Left lung (tissue), 10 donors: ENCODE results near the gene ADGRL2. TPM values are rescaled to one million over a fixed set of nuclear protein-coding genes. Genes with fewer than 3 reads are reported as not detected.

Experiments used
- ATAC-seq: fragments of 200-7000 bp; cut with Tn5 transposase; one replicate; pipeline ENCODE4 v1.9.1; 2020; ENCODE audit warnings: moderate library complexity
- DNase-seq, 4 donors: peaks; one replicate each; pipeline ENCODE4 v3.0.0-alpha.2; 2013 to 2020
- H3K27ac ChIP-seq, 2 donors: fragments of 200-600 bp; sonication (generic) in 1 of 2; one replicate each; pipeline versions ENCODE4 v1.5.0 to v1.8.0; 2020 to 2021
- H3K27me3 ChIP-seq, 2 donors: fragments of 200-600 bp; sonication (generic) in 1 of 2; one replicate each; pipeline versions ENCODE4 v1.5.0 to v1.8.0; 2020 to 2021
- H3K36me3 ChIP-seq, 2 donors: fragments of 200-600 bp; sonication (generic) in 1 of 2; one replicate each; pipeline versions ENCODE4 v1.5.0 to v1.8.0; 2020 to 2021
- H3K4me1 ChIP-seq, 2 donors: fragments of 200-600 bp; one replicate each; pipeline ENCODE4 v1.8.0; 2021
- H3K4me3 ChIP-seq, 2 donors: fragments of 200-600 bp; sonication (generic) in 1 of 2; one replicate each; pipeline versions ENCODE4 v1.5.0 to v1.8.0; 2020 to 2021; ENCODE audit warnings: mild to moderate bottlenecking in 1 of 2
- H3K9me3 ChIP-seq, 2 donors: fragments of 200-600 bp; sonication (generic) in 1 of 2; one replicate each; pipeline versions ENCODE4 v1.5.0 to v1.8.0; 2020 to 2021
- intact Hi-C, 2 donors: fragments of 100-400 bp; cut with DNase I; formaldehyde crosslinking; loops; one replicate each; pipeline versions ENCODE4 v1.11.2 to v1.14.2; 2022
- polyA plus RNA-seq, 6 donors: library from polyadenylated mRNA; unstranded; fragments of 120-200 nt; gene quantifications; one replicate each; pipeline ENCODE4 v1.2.1, GENCODE V29; 2013; ENCODE audit not compliant: insufficient read length in 6 of 6
- total RNA-seq, 2 donors: library from RNA; stranded (reverse); fragmentation: NEBNext Ultra II Directional; extraction: Animal tissue kit (Norgen Biotek cat#: 25700); gene quantifications; one replicate each; pipeline ENCODE4 v1.2.1, GENCODE V29; 2021
- TF ChIP-seq, protein P1 (sequence below), 2 donors: fragments of 200-600 bp; sonication (generic) in 1 of 2; IDR thresholded peaks; one replicate each; pipeline versions ENCODE4 v1.5.0 to v1.8.0; 2021; ENCODE audit warnings: antibody characterized with exemption in 2 of 2
- donor health status: DM: no; HTN: yes; CAD: no.
- donor health status: DM: no; HTN: no; CAD: no.

The ADGRL2 gene
- total and polyA plus RNA-seq, 8 donors: 78.8 to 295 (median 250) TPM

DNA sequence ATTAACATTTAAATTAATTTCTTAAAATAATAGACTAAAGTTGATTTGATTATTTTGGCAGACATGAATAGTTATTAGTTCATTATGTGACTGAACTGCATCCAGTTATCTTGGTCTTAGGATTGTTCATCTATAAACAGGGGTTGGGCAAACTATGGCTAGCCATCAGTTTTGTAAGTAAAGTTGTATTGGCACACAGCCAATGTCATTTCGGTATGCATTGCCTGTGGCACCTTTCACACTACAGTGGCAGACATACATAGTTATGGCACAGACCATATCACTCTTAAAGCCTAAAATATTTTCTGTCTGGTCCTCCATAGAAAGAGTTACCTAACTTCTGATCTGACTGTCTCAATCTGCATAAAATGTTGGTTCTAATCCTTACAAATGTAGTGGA, 27.2 kb downstream of the ADGRL2 start:
- ATAC-seq (no peak), DNase-seq (no peak)
- intact Hi-C loops: no loop called here
- Histone ChIP-seq H3K4me1 (no peaks in the 10 kb centered on the region), H3K4me3 (no peak overlapping the region), H3K27ac (no peak overlapping the region), H3K27me3 (no peaks in the 10 kb centered on the region), H3K36me3 (no peaks in the 10 kb centered on the region), H3K9me3 (no peaks in the 10 kb centered on the region)
- TF ChIP-seq, protein P1, sequence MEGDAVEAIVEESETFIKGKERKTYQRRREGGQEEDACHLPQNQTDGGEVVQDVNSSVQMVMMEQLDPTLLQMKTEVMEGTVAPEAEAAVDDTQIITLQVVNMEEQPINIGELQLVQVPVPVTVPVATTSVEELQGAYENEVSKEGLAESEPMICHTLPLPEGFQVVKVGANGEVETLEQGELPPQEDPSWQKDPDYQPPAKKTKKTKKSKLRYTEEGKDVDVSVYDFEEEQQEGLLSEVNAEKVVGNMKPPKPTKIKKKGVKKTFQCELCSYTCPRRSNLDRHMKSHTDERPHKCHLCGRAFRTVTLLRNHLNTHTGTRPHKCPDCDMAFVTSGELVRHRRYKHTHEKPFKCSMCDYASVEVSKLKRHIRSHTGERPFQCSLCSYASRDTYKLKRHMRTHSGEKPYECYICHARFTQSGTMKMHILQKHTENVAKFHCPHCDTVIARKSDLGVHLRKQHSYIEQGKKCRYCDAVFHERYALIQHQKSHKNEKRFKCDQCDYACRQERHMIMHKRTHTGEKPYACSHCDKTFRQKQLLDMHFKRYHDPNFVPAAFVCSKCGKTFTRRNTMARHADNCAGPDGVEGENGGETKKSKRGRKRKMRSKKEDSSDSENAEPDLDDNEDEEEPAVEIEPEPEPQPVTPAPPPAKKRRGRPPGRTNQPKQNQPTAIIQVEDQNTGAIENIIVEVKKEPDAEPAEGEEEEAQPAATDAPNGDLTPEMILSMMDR (IDR thresholded peaks at IDR 0.05): no peak

DNA sequence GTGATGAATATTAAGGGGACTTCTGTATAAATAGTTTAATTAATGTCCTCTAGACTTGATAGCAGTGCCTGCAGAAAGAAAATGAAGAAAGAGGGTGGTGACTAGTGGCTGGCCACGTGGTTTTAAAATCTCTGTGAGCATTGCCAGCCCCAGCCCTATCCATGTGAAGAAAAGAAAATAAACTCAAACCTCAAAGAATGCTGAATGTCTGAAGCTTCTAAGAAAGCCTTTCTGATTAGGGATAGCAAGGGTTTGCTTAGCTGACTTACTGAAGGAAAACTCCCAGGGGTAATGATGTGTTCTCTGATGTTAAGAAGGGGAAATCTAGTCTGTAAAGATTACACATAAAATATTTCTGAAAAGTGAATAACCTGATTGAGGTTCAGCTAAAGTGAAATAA, 31.8 kb downstream of the ADGRL2 start:
- Histone ChIP-seq H3K4me3 (no peak overlapping the region), H3K27me3 (no peaks in the 10 kb centered on the region), H3K36me3 (no peaks in the 10 kb centered on the region), H3K4me1 (peaks cover 5 to 16% of the 10 kb centered on the region in 2 donors), H3K27ac (no peak overlapping the region), H3K9me3 (no peaks in the 10 kb centered on the region)
- intact Hi-C loops: no loop called here
- ATAC-seq: peak; percentile 29
- TF ChIP-seq, protein P1 (IDR thresholded peaks at IDR 0.05): no peak
- DNase-seq: no peak

- Histone ChIP-seq H3K27me3 (no peaks in the 10 kb centered on the region), H3K9me3 (no peaks in the 10 kb centered on the region), H3K36me3 (no peaks in the 10 kb centered on the region), H3K27ac (no peak overlapping the region), H3K4me3 (no peak overlapping the region), H3K4me1 (peaks cover 5 to 16% of the 10 kb centered on the region in 2 donors)
- no peak for DNase-seq
- intact Hi-C loops: no loop called here
- TF ChIP-seq, protein P1 (IDR thresholded peaks at IDR 0.05): no peak
- no peak for ATAC-seq
Measured at GRCh38 chr1:81833722-81834121, 33.0 kb downstream of the ADGRL2 start.

GRCh38 chr1:81834268-81834667, 33.5 kb downstream of the ADGRL2 start:
- no peaks in the 10 kb centered on the region for H3K9me3 ChIP-seq
- H3K36me3 ChIP-seq: no peaks in the 10 kb centered on the region
- no peaks in the 10 kb centered on the region for H3K27me3 ChIP-seq
- DNase-seq (no peak), ATAC-seq (no peak)
- no peak overlapping the region for H3K4me3 ChIP-seq
- peaks cover 5 to 16% of the 10 kb centered on the region in 2 donors for H3K4me1 ChIP-seq
- no peak overlapping the region for H3K27ac ChIP-seq
- intact Hi-C loops: no loop called here
- TF ChIP-seq, protein P1 (IDR thresholded peaks at IDR 0.05): no peak

DNA sequence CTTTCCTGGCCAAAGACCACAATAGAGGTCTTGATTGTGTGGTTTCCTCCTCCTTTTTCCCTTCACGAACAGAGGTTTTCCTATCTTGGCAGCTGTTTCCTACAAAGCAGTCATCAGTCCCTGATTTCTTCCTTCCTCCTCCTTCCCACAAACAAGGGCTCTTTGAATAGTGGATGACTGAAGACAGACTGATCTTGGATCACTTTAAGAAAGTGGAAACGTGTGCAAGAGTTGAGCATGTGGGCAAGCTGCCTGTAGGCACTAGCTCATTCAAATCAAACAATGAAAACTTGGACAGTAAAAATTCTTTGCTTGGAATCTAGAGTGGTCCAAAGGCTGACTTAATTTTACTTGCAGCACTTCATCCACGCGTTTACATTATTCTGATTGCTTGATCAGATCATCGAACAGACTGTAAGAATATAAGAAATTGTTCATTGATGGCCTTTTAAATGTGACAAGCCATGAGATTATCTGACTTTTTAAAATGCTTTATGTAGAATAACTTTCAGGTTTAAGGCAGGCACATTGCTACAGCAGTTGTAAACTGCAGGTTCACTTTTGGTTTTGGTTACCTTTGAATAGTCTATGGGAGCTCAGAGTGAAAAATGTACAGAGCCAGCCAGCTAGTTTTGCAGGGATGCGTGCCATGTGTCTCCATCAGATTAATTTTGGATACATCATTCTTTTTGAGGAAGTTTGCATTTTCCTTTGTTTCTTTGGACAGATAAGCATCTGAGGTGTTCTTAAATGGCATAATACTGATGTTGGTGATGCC, 34.4 kb downstream of the ADGRL2 start:
- DNase-seq (peak in 1 of 4 donors; percentile 44), ATAC-seq (peak; percentile 80)
- no peaks in the 10 kb centered on the region for H3K27me3 ChIP-seq
- H3K27ac ChIP-seq: no peak overlapping the region
- no peaks in the 10 kb centered on the region for H3K36me3 ChIP-seq
- TF ChIP-seq, protein P1 (IDR thresholded peaks at IDR 0.05): no peak
- no peaks in the 10 kb centered on the region for H3K9me3 ChIP-seq
- peaks cover 5 to 16% of the 10 kb centered on the region in 2 donors for H3K4me1 ChIP-seq
- H3K4me3 ChIP-seq: no peak overlapping the region
- intact Hi-C loops: no loop called here
